D721Med (cell line): ENCODE data around the gene CTSH.

Experiments used
- DNase-seq: peaks from one replicate; pipeline ENCODE4 v3.0.0; 2011; ENCODE audit warnings: low spot score; ENCODE audit not compliant: insufficient read length
- FAIRE-seq: peaks from 2 replicates; lab custom pipeline; 2011; peaks lifted over from hg19 to GRCh38; lab: Jason Lieb, UNC
- CTCF ChIP-seq: IDR thresholded peaks from 2 replicates; pipeline ENCODE4 v1.5.1; 2012; ENCODE audit warnings: mild to moderate bottlenecking, control low read depth; ENCODE audit not compliant: insufficient read depth; ENCODE audit errors: missing control alignments

Gene CTSH

DNA sequence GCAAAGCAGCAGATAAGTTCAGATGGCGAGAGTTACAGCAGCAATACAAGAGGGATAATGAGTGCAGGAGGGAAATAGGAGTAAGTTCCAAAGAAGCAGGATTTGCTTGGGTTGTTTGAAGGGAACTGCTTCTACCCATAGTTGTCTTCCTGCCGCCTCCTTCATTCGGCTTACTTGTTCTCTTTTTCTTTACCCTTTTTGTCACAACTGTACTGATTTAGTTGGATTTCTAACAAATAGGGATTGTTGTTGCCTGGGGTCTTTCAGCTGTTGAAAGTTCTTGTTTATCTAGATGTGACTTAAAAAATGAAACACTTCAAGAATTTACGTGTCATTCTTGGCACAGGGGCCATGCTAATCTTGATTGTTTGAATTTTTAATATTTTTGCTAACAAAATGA lies 46.3 kb downstream of the CTSH start:
- FAIRE-seq (no peak), DNase-seq (no peak)
- no peak for TF ChIP-seq CTCF

- DNase-seq (no peak), FAIRE-seq (no peak)
- TF ChIP-seq CTCF: no peak
These were observed 49.4 kb downstream of the CTSH start for GRCh38 chr15:78895471-78895870.

- FAIRE-seq: no peak
- no peak for DNase-seq
- no peak for TF ChIP-seq CTCF
These were observed 51.3 kb downstream of the CTSH start for GRCh38 chr15:78893538-78893937.

DNA sequence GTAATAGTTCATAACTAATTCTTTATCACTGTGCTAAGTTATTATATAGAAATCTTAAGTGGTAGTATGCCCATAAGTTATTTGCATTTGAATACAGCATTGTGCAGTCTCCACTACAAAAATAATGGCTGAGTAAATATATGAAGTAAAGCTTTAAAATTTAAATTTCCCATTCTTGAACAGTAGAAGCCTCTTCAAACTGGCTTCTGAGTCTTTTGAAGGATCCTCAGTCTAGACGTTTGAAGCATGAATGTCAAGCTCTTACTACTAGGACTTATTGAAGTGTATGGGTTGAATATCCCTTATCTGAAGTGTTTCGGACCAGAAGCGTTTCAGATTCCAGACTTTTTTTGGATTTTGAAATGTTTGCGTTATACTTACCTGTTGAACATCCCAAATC lies 55.8 kb downstream of the CTSH start:
- no peak for DNase-seq
- no peak for TF ChIP-seq CTCF
- no peak for FAIRE-seq

DNA sequence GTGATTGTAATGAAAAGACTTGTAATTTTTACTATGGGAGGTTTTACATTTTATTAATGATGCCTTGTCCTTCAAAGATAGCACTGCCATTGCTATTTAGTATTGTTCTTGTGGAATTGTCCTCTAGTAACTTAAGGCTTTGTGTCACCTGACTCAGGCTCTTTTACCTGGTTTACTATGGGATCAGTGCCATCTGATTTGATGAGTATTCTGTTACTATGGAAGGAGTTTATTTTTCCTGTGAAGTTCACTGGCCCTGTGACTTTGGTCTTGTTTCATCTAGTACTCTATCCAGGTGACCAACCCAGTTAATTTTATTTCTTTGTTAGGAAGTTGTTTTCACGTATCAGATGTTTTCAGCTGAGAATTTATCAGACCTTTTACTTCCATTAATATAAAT lies 63.2 kb downstream of the CTSH start:
- no peak for FAIRE-seq
- DNase-seq: no peak
- no peak for TF ChIP-seq CTCF

- DNase-seq (no peak), FAIRE-seq (no peak)
- TF ChIP-seq CTCF: no peak
These were observed 64.0 kb downstream of the CTSH start for GRCh38 chr15:78880813-78881212.

GRCh38 chr15:78880242-78880533 lies 64.7 kb downstream of the CTSH start:
- no peak for DNase-seq
- FAIRE-seq: peak; percentile 48
- no peak for TF ChIP-seq CTCF
